BJ (cell line): ENCODE measurements around the gene FRMPD1. TPM values are rescaled to one million over a fixed set of nuclear protein-coding genes. Genes with fewer than 3 reads are reported as not detected.
"Not testable (repeated sequence)": the region's sequence is repeated elsewhere in the genome, so short reads cannot be mapped to it uniquely, and the experiment has no call there.

ENCODE experiments used
- CTCF ChIA-PET: fragments of 350-600 bp; formaldehyde crosslinking; extraction: SDS; loops from one replicate; lab custom pipeline; 2021; ENCODE audit warnings: antibody characterized with exemption, inconsistent platforms; lab: Yijun Ruan, JAX
- POLR2A ChIA-PET: fragments of 300-600 bp; sonication (Branson Sonifier 250); formaldehyde crosslinking; extraction: SDS; loops from one replicate; lab custom pipeline; 2021; ENCODE audit warnings: antibody characterized with exemption; lab: Charles Lee
- DNase-seq: peaks from one replicate; pipeline ENCODE4 v3.0.0-alpha.2; 2011; ENCODE audit warnings: low read depth
- H3K27me3 ChIP-seq: 2 replicates; pipeline ENCODE4 v1.6.0; 2011; ENCODE audit warnings: low read length; ENCODE audit not compliant: control insufficient read depth, insufficient read depth
- H3K36me3 ChIP-seq: 2 replicates; pipeline ENCODE4 v1.5.1; 2011; ENCODE audit warnings: low read length; ENCODE audit not compliant: control insufficient read depth, insufficient read depth
- H3K4me3 ChIP-seq: 2 replicates; pipeline ENCODE4 v1.5.1; 2011; ENCODE audit warnings: low read depth, mild to moderate bottlenecking, control low read depth, low read length
- CTCF ChIP-seq: IDR thresholded peaks from 2 replicates; pipeline ENCODE4 v1.5.1; 2011; ENCODE audit warnings: low read depth, mild to moderate bottlenecking, control low read depth, inconsistent platforms, low read length, moderate library complexity; ENCODE audit not compliant: insufficient read depth
- polyA plus RNA-seq: library from polyadenylated mRNA; depleted of rRNA; stranded (reverse); fragments of >200 nt; gene quantifications from 2 replicates; pipeline ENCODE4 v1.2.3, GENCODE V29; 2011

Gene FRMPD1
- polyA plus RNA-seq, 1 experiment: not detected

GRCh38 chr9:37749129-37749528 is 98.4 kb downstream of the FRMPD1 start:
- TF ChIP-seq CTCF: no peak
- Histone ChIP-seq H3K36me3 (no peaks in the 10 kb centered on the region), H3K27me3 (no peaks in the 10 kb centered on the region), H3K4me3 (no peak overlapping the region)
- ChIA-PET POLR2A (no interaction called here), CTCF (interaction anchor here (0.7 to 1.7 kb wide), 4 partner anchors 10 to 267 kb away, joined by 3 to 7 read pairs (median 4); no protein-coding TSS in a partner anchor)
- DNase-seq: no peak

DNA sequence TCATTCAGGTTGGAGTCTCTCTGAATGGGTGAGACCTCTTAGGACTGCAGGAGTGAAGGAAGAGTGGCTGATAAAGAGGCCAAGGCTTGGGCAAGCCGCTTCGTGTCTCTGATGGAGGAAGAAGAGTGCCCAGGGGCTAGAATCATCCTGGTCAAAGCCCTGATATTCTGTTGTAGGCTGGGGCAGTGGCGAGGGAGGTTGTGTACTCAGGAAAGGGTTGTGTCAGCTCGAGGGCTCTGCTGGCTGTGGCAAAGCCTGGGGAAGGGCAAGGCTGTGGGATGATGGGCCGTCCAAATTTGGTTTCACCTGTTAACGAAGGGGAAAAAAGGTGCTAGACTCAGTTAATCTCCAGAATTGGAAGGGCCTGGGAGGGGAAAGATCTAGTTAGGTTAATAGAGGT is 100.4 kb downstream of the FRMPD1 start:
- DNase-seq: no peak
- Histone ChIP-seq H3K27me3 (no peaks in the 10 kb centered on the region), H3K36me3 (no peaks in the 10 kb centered on the region), H3K4me3 (no peak overlapping the region)
- ChIA-PET CTCF (no interaction called here), POLR2A (no interaction called here)
- TF ChIP-seq CTCF: no peak

GRCh38 chr9:37751704-37752103 is 101.0 kb downstream of the FRMPD1 start:
- H3K27me3 ChIP-seq, H3K4me3 ChIP-seq, CTCF ChIA-PET, POLR2A ChIA-PET, DNase-seq, H3K36me3 ChIP-seq: not testable (repeated sequence)

DNA sequence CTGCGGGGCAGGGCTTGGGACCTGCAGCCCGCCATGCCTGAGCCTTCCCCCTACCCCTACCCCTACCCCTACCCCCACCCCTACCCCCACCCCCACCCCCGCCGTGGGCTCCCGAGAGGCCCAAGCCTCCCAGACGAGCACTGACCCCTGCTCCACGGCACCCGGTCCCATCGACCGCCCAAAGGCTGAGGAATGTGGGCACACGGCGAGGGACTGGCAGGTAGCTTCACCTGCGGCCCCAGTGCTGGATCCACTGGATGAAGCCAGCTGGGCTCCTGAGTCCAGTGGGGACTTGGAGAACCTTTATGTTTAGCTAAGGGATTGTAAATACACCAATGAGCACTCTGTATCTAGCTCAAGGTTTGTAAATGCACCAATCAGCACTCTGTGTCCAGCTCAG is 101.4 kb downstream of the FRMPD1 start:
- POLR2A ChIA-PET, H3K4me3 ChIP-seq, DNase-seq, CTCF ChIA-PET, H3K27me3 ChIP-seq, H3K36me3 ChIP-seq: not testable (repeated sequence)

- TF ChIP-seq CTCF: no peak
- ChIA-PET POLR2A (no interaction called here), CTCF (no interaction called here)
- no peaks in the 10 kb centered on the region for H3K27me3 ChIP-seq
- no peak for DNase-seq
- H3K36me3 ChIP-seq: no peaks in the 10 kb centered on the region
- no peak overlapping the region for H3K4me3 ChIP-seq
These were observed 102.1 kb downstream of the FRMPD1 start for GRCh38 chr9:37752642-37753488.

- DNase-seq: no peak
- Histone ChIP-seq H3K27me3 (no peaks in the 10 kb centered on the region), H3K36me3 (no peaks in the 10 kb centered on the region), H3K4me3 (peak within 1 kb of the TSS; percentile 69)
- ChIA-PET CTCF (no interaction called here), POLR2A (no interaction called here)
- TF ChIP-seq CTCF: 0 out of 2 replicates have a peak, but pooled peaks have one; percentile 8
These were observed 102.9 kb downstream of the FRMPD1 start, which contains the start of gene TRMT10B for GRCh38 chr9:37753489-37754190. TSS of gene TRMT10B (plus strand) at chr9:37753805. CDS start at chr9:37761932, 8,127 bp downstream.
